CD4-positive, alpha-beta T cell treated with Interleukin-15 for 4 hours (primary cell): ENCODE measurements around the gene GLIS1.

ENCODE experiments used
- DNase-seq: peaks from one replicate; pipeline ENCODE4 v3.0.0-alpha.2; 2020; ENCODE audit warnings: low spot score

Gene GLIS1

DNA sequence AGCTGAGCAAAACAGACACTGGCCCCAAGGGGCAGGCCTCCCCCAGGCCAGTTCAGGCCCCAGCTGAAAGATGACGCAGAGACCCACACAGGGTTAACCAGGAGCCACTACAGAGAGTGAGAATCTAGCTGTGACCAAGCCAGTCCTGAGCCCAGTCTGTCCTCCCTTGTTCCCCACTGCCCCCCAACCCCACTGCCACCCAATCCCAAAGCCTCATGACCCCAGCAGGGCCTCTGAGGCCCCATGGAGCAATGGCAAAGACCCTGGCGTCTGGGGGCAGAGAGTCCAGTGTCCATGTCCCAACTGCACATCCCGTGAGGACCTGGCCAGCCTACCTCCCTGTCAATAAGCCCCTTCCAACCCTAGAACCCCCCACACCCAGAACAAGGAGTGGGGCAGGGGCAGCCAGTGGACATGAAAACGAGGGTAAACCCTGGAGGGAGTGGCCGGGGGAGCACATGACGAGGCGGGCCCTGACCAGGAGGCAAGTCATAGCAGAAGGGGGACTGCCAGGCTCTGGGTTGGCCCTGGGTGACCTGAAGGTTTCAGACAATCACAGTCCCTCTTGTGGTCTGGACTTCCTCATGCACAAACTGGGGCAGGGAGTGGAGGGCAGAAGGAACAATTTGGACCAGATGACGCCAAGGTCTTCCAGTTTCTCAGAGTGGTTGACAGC is 100.5 kb downstream of the GLIS1 start:
- no peak for DNase-seq

DNA sequence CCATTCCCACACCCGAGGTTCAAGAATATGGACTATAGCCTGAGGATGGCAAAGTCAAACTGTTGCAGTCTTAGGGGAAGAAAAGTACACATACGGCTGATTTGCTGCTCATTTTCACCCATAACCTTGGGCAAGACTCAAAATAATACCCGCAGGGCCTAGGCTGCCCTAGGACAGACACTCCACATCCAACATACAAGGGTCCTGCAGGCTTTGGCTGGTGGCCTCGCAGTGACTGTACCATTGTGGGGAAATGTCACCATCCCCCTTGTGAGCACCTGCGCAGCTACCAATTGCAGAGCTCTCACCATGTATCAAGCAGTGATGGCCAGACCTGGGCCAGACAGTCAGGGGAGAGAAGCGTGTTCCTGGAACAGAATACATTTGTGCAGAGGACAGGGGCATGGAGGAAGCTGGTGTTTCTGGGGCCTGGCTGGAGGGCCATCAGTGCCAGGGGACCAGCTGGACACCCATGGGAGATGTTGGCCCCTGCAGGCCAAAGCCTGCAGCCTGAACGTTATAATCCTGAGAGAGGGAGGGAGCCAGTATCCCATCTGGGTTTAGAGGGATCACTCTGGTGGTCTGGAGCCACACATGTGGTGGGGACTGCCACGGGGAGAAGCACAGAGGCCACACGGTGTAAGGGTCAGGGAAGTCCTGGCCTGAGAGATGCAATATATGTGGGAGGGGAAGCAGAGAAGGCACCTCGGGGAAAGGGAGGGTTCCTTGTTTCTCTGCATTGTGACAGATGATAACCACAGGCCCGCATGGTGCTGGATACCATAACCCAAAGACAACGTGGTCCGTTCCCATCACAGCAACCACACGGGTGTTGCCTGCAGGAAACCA is 101.2 kb downstream of the GLIS1 start:
- DNase-seq = no peak

DNA sequence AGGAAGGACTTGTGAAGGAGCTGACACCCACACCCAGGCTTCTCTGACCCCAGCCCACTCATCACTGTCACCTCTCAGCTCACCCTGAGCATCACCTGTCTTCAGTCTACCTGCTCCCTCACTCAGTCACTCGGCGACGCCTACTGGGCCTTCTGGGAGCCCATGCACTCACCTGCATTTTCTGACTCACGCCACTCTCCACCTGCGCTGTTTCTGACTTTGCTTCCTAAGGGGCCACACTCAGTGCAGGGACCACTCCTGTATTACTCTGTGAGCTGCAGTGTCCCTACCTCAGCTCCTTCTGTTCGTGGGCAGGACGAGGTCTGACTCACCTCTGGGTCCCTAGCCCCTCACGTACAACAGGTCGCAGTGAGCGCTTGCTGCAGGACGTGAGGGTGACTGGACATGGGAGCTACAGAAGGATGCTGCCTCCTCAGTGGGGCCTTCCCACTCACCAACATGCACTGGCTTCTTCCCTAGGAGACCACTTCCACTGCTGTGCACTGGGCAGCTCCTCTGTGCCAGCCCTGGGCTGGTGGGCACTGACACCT is 102.3 kb downstream of the GLIS1 start:
- no peak for DNase-seq

DNA sequence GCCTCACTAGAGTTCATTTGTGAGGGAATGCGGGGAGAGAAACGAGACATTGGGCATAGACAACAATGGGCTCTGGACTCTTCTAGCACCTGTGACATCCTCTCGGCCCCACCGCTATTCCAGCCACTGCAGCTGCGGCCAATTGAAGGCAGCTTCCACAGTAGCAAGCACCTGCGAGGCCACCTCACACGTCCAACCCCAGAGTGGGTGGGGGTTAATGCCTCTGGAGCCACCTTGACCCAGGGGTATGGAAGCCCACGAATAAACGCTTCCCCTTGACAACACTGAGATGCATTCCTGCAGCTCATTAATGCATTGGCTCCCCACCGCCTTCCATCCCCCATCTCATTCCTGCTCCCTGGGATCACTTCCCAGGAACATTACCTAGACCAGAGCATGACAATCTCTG is 104.4 kb downstream of the GLIS1 start:
- no peak for DNase-seq

DNA sequence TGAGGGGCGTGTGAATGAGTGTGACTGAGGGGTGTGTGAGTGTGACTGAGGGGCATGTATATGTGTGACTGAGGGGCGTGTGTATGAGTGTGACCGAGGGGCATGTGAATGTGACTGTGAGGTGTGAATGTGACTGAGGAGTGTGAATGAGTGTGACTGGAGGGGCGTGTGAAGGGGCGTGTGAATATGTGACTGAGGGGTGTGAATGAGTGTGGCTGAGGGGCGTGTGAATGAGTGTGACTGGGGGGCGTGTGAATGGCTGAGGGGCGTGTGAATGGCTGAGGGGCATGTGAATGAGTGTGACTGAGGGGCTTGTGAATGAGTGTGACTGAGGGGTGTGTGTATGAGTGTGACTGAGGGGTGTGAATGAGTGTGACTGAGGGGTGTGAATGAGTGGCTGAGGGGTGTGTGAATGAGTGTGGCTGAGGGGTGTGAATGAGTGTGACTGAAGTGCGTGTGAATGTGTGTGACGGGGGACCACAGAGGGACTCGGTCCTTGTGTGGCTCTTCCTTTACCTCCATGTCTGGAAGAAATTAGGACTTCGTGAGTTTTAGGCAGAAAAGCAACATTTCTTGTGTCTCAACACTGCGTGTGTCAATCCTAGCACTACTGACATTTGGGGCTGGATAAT is 105.8 kb downstream of the GLIS1 start:
- no peak for DNase-seq

DNA sequence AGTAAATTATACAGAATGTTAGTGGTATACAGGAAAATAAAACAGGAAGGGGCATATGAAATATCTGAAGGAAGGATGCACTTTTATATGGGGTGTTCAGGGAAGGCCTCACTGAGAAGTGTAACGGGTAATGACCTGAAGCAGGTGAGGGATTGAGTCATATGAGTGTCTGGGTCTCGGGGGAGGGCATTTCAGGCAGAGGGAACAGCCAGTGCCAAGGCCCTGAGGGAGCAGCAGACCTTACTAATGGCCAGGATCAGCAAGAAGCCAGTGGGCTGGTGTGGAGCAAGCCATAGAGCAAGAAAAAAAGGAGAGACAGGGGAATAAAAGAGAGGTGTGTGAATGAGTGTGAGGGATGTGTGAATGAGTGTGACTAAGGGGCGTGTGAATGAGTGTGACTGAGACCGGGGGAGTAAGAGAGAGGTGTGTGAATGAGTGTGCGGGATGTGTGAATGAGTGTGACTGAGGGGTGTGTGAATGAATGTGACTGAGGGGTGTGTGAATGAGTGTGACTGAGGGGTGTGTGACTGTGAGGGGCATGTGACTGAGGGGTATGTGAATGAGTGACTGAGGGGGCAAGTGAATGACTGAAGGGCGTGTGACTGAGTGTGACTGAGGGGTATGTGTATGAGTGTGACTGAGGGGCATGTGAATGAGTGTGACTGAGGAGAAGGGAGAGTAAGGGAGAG is 107.2 kb downstream of the GLIS1 start:
- no peak for DNase-seq

DNA sequence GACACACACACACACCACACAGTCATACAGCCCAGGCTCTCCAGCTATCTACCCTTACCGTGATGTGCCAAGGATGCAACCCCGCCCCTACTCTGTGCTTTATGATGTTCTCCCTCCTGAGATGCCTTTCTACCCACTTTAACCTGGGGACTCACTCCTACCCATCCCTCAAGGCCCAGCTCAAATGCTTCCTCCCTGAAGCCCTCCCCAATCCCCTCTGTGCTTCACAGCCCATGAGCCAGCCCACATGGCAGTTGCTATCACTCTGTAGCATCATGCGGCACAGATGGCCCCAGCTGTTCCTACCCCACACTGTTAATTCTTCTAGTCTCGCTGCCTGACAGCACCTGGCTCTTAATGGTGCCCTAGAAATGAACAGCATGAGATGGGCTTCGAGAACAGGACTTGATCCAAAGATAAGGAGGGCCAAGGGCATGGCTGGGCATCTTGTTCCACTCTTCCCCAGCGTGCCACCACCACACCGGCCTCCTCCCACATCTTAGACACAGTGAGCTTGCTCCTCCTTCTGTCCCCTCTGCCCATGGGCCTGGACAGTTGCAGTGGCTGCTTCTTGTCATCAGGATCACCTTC is 109.8 kb downstream of the GLIS1 start:
- DNase-seq = no peak

DNA sequence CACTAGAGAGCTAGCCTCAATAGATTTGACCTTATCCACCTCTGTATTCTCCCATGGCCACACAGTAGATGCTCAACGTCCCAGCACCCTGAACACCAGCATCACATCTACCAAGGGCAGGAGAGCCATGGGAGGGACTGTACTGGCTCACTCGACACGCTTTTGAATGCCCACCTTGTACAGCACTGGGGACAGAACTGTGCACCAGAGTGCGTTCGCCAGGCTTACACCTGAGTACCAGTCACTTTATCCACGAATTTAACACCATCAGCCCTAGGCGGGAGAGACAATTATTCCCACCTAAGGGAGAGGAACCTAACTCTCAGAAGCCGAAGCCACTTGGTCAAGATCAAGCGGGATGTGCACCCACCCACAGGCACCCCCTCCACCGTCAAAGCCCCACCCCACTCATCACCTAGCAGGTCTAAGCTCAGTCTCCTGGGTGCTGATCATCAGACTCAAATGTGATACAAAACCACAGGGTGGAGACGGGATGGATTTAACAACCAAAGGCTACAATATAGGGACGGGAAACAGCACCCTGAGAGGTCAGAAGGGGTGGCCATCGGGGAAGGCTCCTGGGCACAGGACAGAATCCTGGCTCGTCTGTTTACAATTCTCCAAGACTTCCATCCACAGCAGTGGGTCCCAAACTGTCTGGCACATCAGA is 110.5 kb downstream of the GLIS1 start:
- DNase-seq = no peak

DNA sequence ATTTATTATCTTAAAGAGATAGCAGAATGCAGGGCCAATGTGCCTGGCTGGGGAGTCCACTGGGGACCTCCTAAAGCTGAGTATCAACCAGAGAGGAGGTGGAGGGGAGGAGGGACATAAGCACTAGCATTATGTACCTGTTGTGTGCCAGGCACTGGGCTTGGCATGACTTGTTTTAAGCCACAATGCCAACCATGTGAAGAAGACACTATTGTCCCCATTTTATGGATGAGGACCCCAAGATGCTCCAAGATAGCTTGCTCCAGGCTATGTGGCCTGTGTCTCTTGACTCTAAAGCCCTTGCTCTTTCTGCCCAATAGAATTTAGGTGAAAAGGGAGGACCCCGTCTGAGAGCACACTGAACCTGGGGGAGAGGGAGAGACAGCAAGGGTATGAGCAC is 111.3 kb downstream of the GLIS1 start:
- no peak for DNase-seq

DNA sequence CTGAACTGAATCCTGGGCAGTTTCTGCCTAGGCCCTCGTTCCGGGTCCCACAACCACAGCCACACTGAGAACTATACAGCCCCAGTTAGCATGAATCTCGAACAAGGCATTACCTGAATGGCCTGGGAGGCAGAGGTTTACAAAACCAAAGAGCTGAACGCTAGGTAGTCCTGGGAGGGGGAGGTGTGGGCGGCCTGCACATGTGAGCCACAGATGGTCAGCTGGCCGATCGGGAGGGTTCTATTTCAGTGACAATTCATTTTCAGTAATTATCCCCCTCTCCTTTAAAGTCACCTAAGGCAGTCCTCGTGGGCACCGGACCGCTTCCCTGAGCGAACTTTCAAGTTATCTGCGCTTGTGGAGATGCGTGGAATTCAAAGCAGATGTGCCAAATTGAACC is 111.9 kb downstream of the GLIS1 start:
- no peak for DNase-seq

DNA sequence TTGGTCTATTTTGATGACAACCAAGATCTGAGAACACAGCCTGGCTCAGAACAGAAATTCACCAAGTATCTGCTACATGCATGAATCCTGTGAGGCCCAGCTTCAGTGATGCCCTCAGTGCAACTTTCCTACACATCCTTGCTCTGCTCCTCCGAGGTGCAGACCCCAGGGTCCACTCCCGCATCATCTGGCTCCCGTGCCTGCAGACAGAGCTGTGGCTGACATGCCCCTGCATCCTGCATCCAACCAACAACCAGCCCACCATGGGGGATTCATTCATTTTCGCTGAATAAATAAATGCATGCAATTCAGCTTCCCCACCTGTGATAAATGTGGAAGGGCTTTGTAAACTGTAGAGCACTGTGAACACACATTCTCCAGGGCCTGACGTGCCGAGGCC is 112.3 kb downstream of the GLIS1 start:
- DNase-seq = no peak

DNA sequence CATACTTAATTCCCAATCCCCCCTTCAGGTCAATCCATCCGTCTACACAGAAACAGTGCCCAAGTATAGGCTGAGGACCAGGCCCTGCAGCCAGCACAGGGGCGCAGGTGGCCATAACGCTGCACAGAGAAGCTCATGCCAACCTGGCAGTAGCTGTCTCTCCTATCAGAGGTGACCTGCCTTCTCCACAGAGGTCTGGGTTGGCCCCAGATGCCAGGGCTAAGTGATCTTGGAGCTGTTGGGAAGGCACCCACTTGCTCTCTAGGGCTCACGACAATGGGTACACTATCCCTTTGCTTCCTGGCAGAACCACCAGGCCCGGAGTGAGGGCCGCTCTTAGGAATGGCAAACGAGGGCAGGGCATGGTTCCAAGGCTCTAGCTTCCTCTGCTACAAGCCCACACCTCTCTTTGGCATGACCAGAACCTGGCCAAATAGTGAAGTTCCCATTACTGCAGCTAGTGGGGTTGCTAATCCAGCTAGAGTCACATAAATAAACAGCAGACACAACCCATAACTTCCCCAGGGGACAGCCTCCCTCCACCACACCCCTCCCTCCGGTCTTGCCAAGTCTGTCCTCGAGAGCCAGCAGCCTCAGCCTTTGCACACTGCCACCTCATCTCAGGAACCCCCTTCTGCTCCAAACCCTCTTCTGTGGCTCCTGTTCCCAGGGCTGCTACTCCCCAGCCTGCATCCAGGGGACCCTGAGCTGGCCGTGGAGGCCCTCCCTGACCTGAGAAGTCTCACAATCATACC is 113.0 kb downstream of the GLIS1 start:
- no peak for DNase-seq

DNA sequence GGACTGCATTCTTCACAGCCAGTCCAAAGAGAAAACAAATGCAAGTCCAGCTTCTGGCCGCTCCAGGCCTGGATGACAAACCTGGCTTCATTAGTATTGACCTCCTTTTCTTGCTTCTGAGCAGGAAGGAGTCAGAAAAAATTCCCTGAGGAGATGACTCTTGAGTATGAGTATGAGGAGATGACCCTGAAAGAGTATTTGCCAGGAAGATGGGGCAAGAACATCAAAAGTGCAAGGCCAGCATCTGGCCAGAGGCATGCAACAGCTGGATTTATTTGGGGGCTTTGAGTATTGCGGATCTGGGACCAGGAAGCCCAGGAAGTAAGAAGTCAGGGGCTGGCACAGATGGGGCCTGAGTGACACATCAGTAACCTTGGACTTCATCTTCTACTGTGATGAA is 113.9 kb downstream of the GLIS1 start:
- DNase-seq = no peak

DNA sequence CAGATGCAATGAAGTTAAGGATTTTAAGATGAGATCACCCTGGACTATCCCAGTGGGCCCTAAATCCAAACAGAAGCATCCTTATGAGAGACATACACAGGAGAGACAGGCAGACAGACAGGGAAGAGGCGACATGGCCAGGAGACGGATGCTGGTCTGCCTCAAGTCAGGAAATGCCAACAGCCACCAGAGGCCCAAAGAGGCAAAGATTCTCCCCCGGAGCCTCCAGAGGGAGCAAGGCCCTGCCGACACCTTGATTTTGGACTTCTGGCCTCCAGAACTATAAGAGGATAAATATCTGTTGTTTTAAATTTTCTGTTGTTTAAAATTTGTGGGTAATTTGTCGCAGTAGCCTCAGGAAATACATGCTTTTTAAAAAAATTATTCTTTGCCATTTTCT is 116.4 kb downstream of the GLIS1 start:
- no peak for DNase-seq

DNA sequence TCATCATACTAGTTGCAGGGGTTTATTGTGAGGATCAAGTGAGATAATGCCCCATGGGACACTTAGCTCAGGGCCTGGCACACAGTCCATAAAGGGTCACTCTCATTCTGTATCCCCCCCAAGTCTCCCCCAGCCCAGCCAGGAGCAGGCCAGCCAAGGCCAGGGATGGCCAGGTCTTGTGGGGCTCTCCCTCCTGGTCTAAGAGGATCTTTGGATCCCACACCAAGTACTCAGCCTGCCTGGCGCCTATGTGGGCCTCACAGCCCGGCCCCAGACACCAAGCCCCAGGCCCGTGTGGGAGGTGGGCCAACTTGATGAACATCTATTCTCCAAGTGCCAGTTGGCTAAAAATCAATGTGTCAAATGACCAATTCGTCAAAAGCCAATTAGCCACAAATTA is 117.8 kb downstream of the GLIS1 start:
- no peak for DNase-seq

DNA sequence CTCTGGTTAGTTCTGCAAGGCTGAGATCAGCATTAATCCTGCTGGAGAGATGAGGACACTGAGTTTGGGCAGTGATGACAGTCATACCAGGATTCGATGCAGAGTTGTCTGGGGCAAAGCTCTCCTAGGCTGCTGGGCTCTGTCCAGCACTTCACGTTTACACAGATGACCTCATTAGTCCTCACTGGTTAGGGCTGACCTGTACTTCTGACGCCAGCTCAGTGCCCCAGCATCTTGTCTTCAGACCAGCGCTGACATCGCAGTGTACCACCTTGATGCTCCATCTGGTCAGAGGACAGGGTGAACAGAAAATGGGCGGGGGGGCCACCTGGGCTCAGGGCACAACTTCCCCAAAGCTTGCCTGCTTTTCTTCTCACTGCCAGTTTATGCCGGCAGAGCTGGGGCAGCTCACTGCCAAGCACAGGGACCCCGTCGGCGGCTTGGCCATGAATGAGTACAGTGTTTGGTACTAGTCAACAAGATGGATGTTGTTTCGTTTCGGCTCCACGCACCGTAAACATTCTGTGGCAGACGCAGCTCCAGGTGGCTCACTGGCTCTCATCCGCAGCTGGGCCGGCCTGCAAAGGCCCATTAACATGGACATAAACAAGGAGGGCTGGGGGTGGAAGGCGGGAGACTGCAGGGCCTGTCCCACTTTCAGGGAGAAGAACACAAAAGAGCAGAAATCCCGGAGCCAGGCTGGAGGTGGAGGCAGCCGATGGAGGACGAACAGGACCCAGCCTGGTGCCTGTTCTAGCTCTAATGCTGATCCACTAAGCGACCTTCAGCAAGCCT is 118.7 kb downstream of the GLIS1 start:
- no peak for DNase-seq

DNA sequence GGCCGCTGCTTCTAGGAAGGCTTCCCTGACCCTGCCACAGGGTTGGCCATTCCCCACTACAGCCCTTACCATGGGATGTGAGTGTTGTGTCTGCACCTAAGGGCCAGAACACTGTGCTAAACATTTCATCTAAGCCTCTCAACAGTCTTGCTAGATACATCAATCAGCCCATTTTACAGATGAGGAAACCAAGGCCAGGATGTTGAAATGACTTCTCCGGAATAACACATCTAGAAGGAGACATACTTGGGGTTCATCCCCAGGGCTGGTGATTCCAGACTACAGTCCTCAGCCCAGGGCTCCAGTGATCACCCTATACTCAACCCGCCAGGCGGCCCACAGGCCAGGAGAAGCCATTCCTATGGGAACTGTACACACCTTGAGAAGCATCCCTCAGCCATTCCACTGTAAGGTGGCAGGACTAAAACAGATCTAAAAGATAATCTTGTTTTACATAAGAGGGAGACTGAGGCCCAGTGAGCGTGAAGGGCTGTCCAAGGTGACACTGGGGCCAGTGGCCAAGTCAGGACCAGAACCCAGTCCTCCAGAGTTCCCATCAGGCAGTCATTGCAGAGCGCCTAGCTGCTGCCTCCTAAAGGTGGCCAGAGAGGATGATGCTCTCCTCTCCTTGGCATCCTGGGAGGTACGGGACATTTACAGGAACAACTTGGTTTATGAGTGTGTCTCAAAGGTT is 119.5 kb downstream of the GLIS1 start:
- DNase-seq = no peak

DNA sequence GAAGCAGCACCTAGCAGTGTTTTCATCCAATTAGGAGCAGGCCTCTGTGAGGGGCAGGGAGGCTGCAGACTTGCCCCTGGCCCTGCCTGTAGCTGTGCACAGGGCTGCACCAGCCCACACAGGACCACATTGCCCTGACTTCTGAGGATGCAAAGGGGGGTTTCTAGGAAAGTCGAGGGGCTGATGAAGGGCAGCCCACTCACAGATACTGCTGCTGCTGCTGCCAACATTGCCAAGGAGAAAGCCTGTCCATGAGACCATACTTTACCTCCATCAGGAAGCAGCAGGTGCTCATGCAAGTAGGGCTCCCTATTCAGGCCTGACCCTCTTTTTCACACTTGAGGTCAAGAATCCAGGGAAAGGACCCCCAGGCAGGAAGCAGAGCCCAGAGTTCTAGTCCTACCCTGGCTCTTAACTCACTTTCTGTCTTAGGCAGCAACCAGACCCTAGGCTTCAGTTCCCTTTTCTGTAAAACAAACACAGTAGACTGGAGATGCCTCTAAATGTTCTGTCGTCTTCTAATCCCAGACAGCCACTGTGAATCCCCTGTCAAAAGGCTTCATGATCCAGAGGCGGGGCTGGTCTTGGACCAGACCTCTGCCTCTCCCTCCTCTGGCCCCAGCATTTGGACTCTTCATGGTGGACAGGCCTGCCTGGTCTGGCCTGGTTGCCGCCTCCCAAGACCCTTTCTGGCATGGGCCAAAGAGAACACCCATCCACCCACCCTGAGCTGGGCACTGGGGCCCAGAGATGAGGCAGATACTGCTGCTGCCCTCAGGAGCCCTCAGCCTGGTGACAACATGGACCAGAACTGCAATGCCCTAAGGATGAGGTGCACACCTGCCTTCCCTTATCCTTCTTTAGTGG is 120.2 kb downstream of the GLIS1 start:
- no peak for DNase-seq
